GM18511 (cell line): ENCODE data around the gene NENF.
"Not testable (repeated sequence)": the region's sequence is repeated elsewhere in the genome, so short reads cannot be mapped to it uniquely, and the experiment has no call there.

Experiments
- ATAC-seq: cut with Tn5 transposase; IDR thresholded peaks from one replicate; pipeline ENCODE4 v1.9.1; 2021; ENCODE audit warnings: mild to moderate bottlenecking, moderate library complexity; ENCODE audit not compliant: unreplicated experiment

Gene NENF

GRCh38 chr1:212480711-212481437, 48.2 kb downstream of the NENF start:
- not testable (repeated sequence) for ATAC-seq

GRCh38 chr1:212481438-212481767, 48.7 kb downstream of the NENF start:
- ATAC-seq, result no peak

GRCh38 chr1:212482006-212482636, 49.4 kb downstream of the NENF start:
- ATAC-seq, result no peak

GRCh38 chr1:212482637-212483441, 50.1 kb downstream of the NENF start:
- ATAC-seq, result no peak

GRCh38 chr1:212484701-212485570, 52.2 kb downstream of the NENF start:
- no peak for ATAC-seq

GRCh38 chr1:212485571-212485912, 52.8 kb downstream of the NENF start:
- ATAC-seq, result no peak

GRCh38 chr1:212485913-212486618, 53.3 kb downstream of the NENF start:
- peak; percentile 52 for ATAC-seq

GRCh38 chr1:212486619-212486975, 53.9 kb downstream of the NENF start:
- ATAC-seq, result no peak

GRCh38 chr1:212487286-212487685, 54.6 kb downstream of the NENF start:
- no peak for ATAC-seq

- no peak for ATAC-seq
Measured at GRCh38 chr1:212487774-212488435, 55.2 kb downstream of the NENF start.

- ATAC-seq, result peak; percentile 70
Measured at GRCh38 chr1:212488436-212489283, 55.9 kb downstream of the NENF start.

- ATAC-seq, result no peak
Measured at GRCh38 chr1:212489284-212489859, 56.7 kb downstream of the NENF start.

GRCh38 chr1:212490276-212490675, 57.6 kb downstream of the NENF start:
- no peak for ATAC-seq

- no peak for ATAC-seq
Measured at GRCh38 chr1:212491454-212491853, 58.7 kb downstream of the NENF start.
